B cell (primary cell): ENCODE measurements around the gene PDE6A. TPM values are rescaled to one million over a fixed set of nuclear protein-coding genes. Genes with fewer than 3 reads are reported as not detected.

Source experiments
- ATAC-seq: fragments of 200-7000 bp; cut with Tn5 transposase; one replicate; pipeline ENCODE4 v1.10.0; 2021; ENCODE audit warnings: low read depth, mild to moderate bottlenecking, moderate number of reproducible peaks, moderate library complexity
- CTCF ChIA-PET: fragments of 350-600 bp; sonication (Branson Sonifier 250); formaldehyde crosslinking; loops from one replicate; lab custom pipeline; 2021; ENCODE audit warnings: antibody characterized with exemption, inconsistent platforms; lab: Charles Lee
- POLR2A ChIA-PET: fragments of 350-600 bp; sonication (Branson Sonifier 250); formaldehyde crosslinking; loops from one replicate; lab custom pipeline; 2021; ENCODE audit warnings: antibody characterized with exemption; lab: Charles Lee
- DNase-seq: peaks from one replicate; pipeline ENCODE4 v3.0.0; 2013
- H2AFZ ChIP-seq: 2 replicates; pipeline ENCODE4 v1.6.1; 2012; ENCODE audit warnings: mild to moderate bottlenecking, low read depth, low read length; ENCODE audit not compliant: insufficient read depth, poor library complexity, severe bottlenecking
- H3K27ac ChIP-seq, 2 donors: 1 replicate in 1 of 2; 2 replicates in 1 of 2; pipeline ENCODE4 v1.5.1; 2012 to 2013; ENCODE audit warnings: low read length in 2 of 2, mild to moderate bottlenecking in 2 of 2, moderate library complexity in 1 of 2
- H3K27me3 ChIP-seq, 4 experiments: fragments of 200-600 bp in 1 of 4; sonication (generic) in 1 of 4; replicated peaks in 1 of 4; 1 replicate in 2 of 4; 2 replicates in 2 of 4; pipeline versions ENCODE4 v1.6.1 to v1.7.0; 2013 to 2016; ENCODE audit warnings: low read length in 3 of 4, mild to moderate bottlenecking in 2 of 4, mixed read lengths in 1 of 4, moderate library complexity in 1 of 4; ENCODE audit not compliant: insufficient read depth in 4 of 4, control insufficient read depth in 3 of 4; ENCODE audit errors: control extremely low read depth in 1 of 4
- H3K36me3 ChIP-seq, 2 experiments: replicated peaks in 1 of 2; 1 replicate in 1 of 2; 2 replicates in 1 of 2; pipeline versions ENCODE4 v1.6.1 to v1.7.1; 2013; ENCODE audit warnings: low read length in 1 of 2; ENCODE audit not compliant: insufficient read depth in 2 of 2, control insufficient read depth in 1 of 2; ENCODE audit errors: control extremely low read depth in 1 of 2, extremely low read depth in 1 of 2
- H3K4me1 ChIP-seq, 2 donors: fragments of 200-600 bp in 1 of 2; sonication (generic) in 1 of 2; 1 replicate in 1 of 2; 2 replicates in 1 of 2; pipeline versions ENCODE4 v1.5.1 to v1.6.1; 2013 to 2017; ENCODE audit warnings: low read length in 2 of 2; ENCODE audit not compliant: control insufficient read depth in 2 of 2, insufficient read depth in 2 of 2
- H3K4me2 ChIP-seq: replicated peaks from 2 replicates; pipeline ENCODE3; 2012; ENCODE audit warnings: mild to moderate bottlenecking, low read depth, low read length; ENCODE audit not compliant: poor library complexity, severe bottlenecking
- H3K4me3 ChIP-seq, 5 experiments: fragments of 200-600 bp in 1 of 5; sonication (generic) in 1 of 5; 1 replicate in 3 of 5; 2 replicates in 2 of 5; pipeline versions ENCODE4 v1.5.1 to v1.7.0; 2011 to 2016; ENCODE audit warnings: low read length in 4 of 5, mild to moderate bottlenecking in 4 of 5, low read depth in 2 of 5, control low read depth in 1 of 5, moderate library complexity in 1 of 5; ENCODE audit not compliant: insufficient read depth in 1 of 5; ENCODE audit errors: control extremely low read depth in 1 of 5, extremely low read depth in 1 of 5
- H3K79me2 ChIP-seq: fragments of 200-600 bp; sonication (generic); one replicate; pipeline ENCODE4 v1.6.0; 2016; ENCODE audit warnings: low read length; ENCODE audit not compliant: control insufficient read depth, insufficient read depth
- H3K9ac ChIP-seq: fragments of 200-600 bp; sonication (generic); 2 replicates; pipeline ENCODE4 v1.6.1; 2017; ENCODE audit warnings: mild to moderate bottlenecking, low read length, moderate library complexity
- H3K9me3 ChIP-seq, 3 donors: one replicate each; pipeline versions ENCODE4 v1.6.1 to v1.7.1; 2013; ENCODE audit warnings: low read length in 2 of 3; ENCODE audit not compliant: control insufficient read depth in 2 of 3, insufficient read depth in 1 of 3; ENCODE audit errors: control extremely low read depth in 1 of 3
- H4K20me1 ChIP-seq: 2 replicates; pipeline ENCODE4 v1.6.0; 2012; ENCODE audit warnings: mild to moderate bottlenecking, low read length; ENCODE audit not compliant: insufficient read depth, control insufficient read depth, poor library complexity, severe bottlenecking
- H3K27ac Mint-ChIP-seq: one replicate; pipeline ENCODE4 v1.8.0; 2021; ENCODE audit warnings: mixed read lengths
- H3K27me3 Mint-ChIP-seq: one replicate; pipeline ENCODE4 v1.8.0; 2021; ENCODE audit warnings: mixed read lengths
- H3K4me1 Mint-ChIP-seq: one replicate; pipeline ENCODE4 v1.8.0; 2021; ENCODE audit warnings: mixed read lengths
- H3K4me3 Mint-ChIP-seq: one replicate; pipeline ENCODE4 v1.8.0; 2021; ENCODE audit warnings: mixed read lengths
- H3K9me3 Mint-ChIP-seq: one replicate; pipeline ENCODE4 v1.8.0; 2022; ENCODE audit warnings: mixed read lengths; ENCODE audit not compliant: insufficient read depth
- CTCF ChIP-seq: fragments of 200-600 bp; IDR thresholded peaks from one replicate; pipeline ENCODE4 v1.8.0; 2022; ENCODE audit warnings: antibody characterized with exemption, mild to moderate bottlenecking
- EZH2 ChIP-seq: IDR thresholded peaks from 2 replicates; pipeline ENCODE4 v1.6.1; 2012; ENCODE audit warnings: borderline replicate concordance, low read depth, mild to moderate bottlenecking, moderate library complexity, low read length; ENCODE audit not compliant: insufficient read depth, poor library complexity, severe bottlenecking
- WGBS: methylation state at CpG from one replicate; pipeline ENCODE4 v1.1.5; 2013; ENCODE audit warnings: missing lambda C conversion rate; ENCODE audit not compliant: insufficient coverage; 5-methylcytosine and 5-hydroxymethylcytosine counted together
- intact Hi-C: fragments of 100-400 bp; cut with micrococcal nuclease; formaldehyde crosslinking; loops from one replicate; pipeline ENCODE4 v1.10.0; 2022
- polyA plus RNA-seq: library from polyadenylated mRNA; depleted of rRNA; stranded (reverse); fragments of >200 nt; gene quantifications from 2 replicates; pipeline ENCODE4 v1.2.3, GENCODE V29; 2012
- total RNA-seq, 2 donors: library from RNA; stranded (reverse); fragments of 120-200 nt in 1 of 2; gene quantifications; 1 replicate in 1 of 2; 2 replicates in 1 of 2; pipeline versions ENCODE4 v1.2.3 to v1.2.4, GENCODE V29; 2013 to 2022

PDE6A gene
- total and polyA plus RNA-seq, 2 donors (not counting 1 experiment from before 2014, with no cell fraction given): not detected

GRCh38 chr5:149959406-149960236 lies 15.0 kb upstream of the PDE6A start:
- no peaks in the 10 kb centered on the region for H3K27me3 ChIP-seq
- Mint-ChIP-seq H3K4me3 (peak overlapping the region; percentile 93), H3K27me3 (no peaks in the 10 kb centered on the region), H3K9me3 (no peaks in the 10 kb centered on the region), H3K4me1 (peaks cover 29% of the 10 kb centered on the region), H3K27ac (peak overlapping the region; percentile 96)
- no peaks in the 10 kb centered on the region for H3K9me3 ChIP-seq
- ChIA-PET POLR2A (interaction anchor here (1.3 to 2.3 kb wide), 2 partner anchors 40 to 41 kb away, joined by 3 to 9 read pairs; partner anchors contain the start of genes HMGXB3 and TIGD6), CTCF (interaction anchor here (0.9 to 2.0 kb wide), 15 partner anchors 23 to 416 kb away, joined by 3 to 9 read pairs (median 5); partner anchors contain the start of genes HMGXB3 and TIGD6)
- 40% methylated on average over 8 of the region's 14 CpGs for WGBS
- H3K27ac ChIP-seq: peak overlapping the region; percentile 74 to 81
- intact Hi-C loops: loop anchor here (1.0 to 10.0 kb wide), 6 partner anchors 41 to 1798 kb away; partner anchors contain the start of genes ATOX1, CD74, CSNK1A1 and GM2A
- peak; percentile 71 for DNase-seq
- peak overlapping the region; percentile 79 for H3K9ac ChIP-seq
- peak overlapping the region; percentile 92 for H2AFZ ChIP-seq
- peaks cover 20% of the 10 kb centered on the region in 2 donors for H3K4me1 ChIP-seq
- TF ChIP-seq EZH2 (no peak), CTCF (peak; percentile 70)
- no peaks in the 10 kb centered on the region for H3K36me3 ChIP-seq
- ATAC-seq: peak; percentile 5
- peak overlapping the region; percentile 83 for H3K4me2 ChIP-seq
- peak overlapping the region in 4 of 5 experiments; percentile 68 to 85 (median 82) for H3K4me3 ChIP-seq
- H3K79me2 ChIP-seq: peaks cover 11% of the 10 kb centered on the region
- no peaks in the 10 kb centered on the region for H4K20me1 ChIP-seq
